WTC11 (cell line): ENCODE measurements around the gene MAD2L1.

ENCODE experiments used
- FOXP1 ChIP-seq: sonication (generic); formaldehyde crosslinking; IDR thresholded peaks from 2 replicates; pipeline ENCODE4 v1.8.0; 2022; ENCODE audit warnings: missing genetic modification reagents, mild to moderate bottlenecking, moderate library complexity, borderline replicate concordance
- MAX ChIP-seq: sonication (generic); formaldehyde crosslinking; IDR thresholded peaks from 2 replicates; pipeline ENCODE4 v1.8.0; 2022; ENCODE audit warnings: mild to moderate bottlenecking, missing genetic modification reagents
- SP1 ChIP-seq: sonication (generic); formaldehyde crosslinking; conservative IDR thresholded peaks from 2 replicates; pipeline ENCODE4 v1.8.1; 2022; ENCODE audit warnings: missing genetic modification reagents
- TF ChIP-seq, protein P1 (sequence below): fragments of 200-600 bp; IDR thresholded peaks from 2 replicates; pipeline ENCODE4 v1.8.0; 2022; ENCODE audit warnings: antibody characterized with exemption
- TF ChIP-seq, protein P2 (sequence below): fragments of 250-450 bp; sonication (Bioruptor Pico); IDR thresholded peaks from 2 replicates; pipeline ENCODE4 v2.1.2; 2022; ENCODE audit warnings: mild to moderate bottlenecking, moderate library complexity

- TF ChIP-seq, protein P1, sequence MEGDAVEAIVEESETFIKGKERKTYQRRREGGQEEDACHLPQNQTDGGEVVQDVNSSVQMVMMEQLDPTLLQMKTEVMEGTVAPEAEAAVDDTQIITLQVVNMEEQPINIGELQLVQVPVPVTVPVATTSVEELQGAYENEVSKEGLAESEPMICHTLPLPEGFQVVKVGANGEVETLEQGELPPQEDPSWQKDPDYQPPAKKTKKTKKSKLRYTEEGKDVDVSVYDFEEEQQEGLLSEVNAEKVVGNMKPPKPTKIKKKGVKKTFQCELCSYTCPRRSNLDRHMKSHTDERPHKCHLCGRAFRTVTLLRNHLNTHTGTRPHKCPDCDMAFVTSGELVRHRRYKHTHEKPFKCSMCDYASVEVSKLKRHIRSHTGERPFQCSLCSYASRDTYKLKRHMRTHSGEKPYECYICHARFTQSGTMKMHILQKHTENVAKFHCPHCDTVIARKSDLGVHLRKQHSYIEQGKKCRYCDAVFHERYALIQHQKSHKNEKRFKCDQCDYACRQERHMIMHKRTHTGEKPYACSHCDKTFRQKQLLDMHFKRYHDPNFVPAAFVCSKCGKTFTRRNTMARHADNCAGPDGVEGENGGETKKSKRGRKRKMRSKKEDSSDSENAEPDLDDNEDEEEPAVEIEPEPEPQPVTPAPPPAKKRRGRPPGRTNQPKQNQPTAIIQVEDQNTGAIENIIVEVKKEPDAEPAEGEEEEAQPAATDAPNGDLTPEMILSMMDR = no peak
- TF ChIP-seq, protein P2, sequence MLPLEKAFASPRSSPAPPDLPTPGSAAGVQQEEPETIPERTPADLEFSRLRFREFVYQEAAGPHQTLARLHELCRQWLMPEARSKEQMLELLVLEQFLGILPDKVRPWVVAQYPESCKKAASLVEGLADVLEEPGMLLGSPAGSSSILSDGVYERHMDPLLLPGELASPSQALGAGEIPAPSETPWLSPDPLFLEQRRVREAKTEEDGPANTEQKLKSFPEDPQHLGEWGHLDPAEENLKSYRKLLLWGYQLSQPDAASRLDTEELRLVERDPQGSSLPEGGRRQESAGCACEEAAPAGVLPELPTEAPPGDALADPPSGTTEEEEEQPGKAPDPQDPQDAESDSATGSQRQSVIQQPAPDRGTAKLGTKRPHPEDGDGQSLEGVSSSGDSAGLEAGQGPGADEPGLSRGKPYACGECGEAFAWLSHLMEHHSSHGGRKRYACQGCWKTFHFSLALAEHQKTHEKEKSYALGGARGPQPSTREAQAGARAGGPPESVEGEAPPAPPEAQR (CRISPR knock-in tag) = no peak
- TF ChIP-seq FOXP1 (CRISPR knock-in tag) = no peak
- TF ChIP-seq MAX (CRISPR knock-in tag) = no peak
- no peak for TF ChIP-seq SP1 (CRISPR knock-in tag)
Observed at GRCh38 chr4:120062663-120063195, 3.9 kb downstream of the MAD2L1 start.
